VCaP (cell line): ENCODE results near the gene RSBN1.

ENCODE experiments used
- H3K27ac ChIP-seq: fragments of 450-650 bp; 2 replicates; pipeline ENCODE4 v1.5.1; 2017
- TF ChIP-seq, protein P1 (sequence below): fragments of 450-650 bp; conservative IDR thresholded peaks from 2 replicates; pipeline ENCODE4 v1.5.1; 2017; ENCODE audit warnings: mild to moderate bottlenecking, moderate library complexity

The RSBN1 gene

DNA sequence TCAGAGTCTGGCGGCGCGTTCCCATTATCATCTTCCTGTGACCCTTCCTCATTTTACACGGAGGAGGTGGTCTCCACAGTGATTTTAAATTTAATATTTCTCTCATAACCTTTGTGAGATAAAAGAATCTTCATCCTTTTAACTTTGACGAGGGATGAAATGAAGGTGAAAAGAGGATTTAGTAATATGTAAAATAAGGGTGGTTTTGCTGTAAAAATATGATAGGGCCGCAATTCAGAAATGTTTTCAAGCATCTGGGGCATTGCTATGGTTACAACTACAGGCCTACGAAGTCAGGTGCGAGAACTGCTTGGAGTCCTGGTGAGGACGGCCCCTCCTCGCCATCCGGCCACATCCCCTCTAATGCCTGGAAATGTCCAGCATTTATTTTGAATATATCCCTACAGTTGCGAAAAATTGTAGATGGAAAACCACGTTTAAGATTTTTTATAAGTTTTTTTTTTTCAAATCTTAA is 422 bp upstream of the RSBN1 start:
- peak overlapping the region; percentile 89 for H3K27ac ChIP-seq
- TF ChIP-seq, protein P1, sequence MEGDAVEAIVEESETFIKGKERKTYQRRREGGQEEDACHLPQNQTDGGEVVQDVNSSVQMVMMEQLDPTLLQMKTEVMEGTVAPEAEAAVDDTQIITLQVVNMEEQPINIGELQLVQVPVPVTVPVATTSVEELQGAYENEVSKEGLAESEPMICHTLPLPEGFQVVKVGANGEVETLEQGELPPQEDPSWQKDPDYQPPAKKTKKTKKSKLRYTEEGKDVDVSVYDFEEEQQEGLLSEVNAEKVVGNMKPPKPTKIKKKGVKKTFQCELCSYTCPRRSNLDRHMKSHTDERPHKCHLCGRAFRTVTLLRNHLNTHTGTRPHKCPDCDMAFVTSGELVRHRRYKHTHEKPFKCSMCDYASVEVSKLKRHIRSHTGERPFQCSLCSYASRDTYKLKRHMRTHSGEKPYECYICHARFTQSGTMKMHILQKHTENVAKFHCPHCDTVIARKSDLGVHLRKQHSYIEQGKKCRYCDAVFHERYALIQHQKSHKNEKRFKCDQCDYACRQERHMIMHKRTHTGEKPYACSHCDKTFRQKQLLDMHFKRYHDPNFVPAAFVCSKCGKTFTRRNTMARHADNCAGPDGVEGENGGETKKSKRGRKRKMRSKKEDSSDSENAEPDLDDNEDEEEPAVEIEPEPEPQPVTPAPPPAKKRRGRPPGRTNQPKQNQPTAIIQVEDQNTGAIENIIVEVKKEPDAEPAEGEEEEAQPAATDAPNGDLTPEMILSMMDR: no peak

DNA sequence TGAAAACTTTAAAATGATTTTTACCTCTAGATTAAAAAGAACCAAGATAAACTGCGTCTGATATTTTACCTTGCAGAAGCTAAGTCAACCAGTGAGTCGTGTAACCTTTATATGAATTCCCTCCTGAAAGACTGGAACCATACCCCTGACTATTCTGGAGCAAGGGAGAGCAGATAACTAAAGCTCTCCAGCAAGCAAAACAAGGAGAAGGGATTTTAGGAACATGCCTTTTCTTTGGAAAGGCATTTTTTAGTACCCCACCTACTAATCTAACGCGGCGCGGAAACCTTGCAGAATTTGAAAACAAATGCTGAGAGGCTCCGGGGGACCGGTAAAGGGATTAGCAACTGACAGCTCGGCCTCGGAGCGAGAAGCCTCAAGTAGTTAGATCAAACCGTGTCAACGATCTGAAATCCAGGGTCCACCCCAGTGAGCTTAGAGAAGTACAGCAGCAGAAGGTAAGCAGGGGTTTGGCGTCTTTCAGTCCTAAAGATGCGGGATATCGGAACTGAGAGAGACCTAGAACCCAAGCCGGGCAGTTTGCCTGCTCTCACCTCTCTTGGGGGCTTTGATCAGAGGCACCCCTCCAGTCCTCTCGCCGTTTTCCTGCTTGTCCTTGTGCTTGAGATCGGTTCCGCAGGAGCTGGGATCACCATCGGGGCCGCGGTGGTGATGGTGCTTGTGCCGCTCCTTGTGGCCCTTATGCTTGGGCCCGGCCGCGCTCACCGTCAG is 954 bp downstream of the RSBN1 start:
- TF ChIP-seq, protein P1: no peak
- H3K27ac ChIP-seq: peak overlapping the region; percentile 89

DNA sequence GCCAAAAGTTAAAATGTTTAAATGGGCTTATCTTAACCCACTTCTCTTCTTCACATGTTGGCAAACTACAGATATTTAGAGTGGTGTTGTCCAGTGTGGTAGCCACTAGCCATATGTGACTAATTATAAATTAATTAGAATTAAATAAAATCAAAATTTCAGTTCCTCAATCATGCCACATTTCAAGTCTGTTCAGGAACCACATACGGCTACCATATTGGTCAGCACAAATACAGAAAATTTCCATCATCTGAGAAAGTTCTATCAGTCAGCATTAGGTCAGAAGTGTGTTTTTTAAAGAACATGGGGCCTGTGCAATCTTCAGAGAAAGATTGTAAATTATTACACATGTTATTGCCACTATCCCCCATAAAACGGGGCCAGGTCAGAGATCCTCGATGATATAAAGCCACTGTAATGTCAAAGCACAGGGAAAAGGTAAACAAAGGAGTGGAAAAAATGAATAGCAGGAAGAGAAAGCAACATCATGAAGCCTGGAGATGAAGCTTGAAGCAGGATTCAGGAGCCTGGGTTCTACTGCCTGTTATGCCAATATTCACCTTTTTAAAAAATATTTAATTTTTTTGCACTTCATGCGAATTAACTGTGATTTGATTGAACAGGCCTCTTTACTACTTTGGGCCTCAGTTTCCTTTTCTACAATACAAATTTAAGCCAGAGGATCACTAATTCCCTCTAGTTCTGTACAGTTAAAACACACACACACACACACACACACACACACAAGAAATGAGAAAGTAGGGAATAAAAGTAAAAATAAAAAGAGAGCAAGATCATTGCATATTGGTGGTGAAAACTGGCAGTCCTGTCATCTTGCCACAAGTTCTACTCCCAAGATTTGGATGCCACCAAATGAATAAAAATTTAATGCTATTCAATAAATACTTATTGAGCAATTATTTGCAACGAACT is 2.3 kb downstream of the RSBN1 start:
- TF ChIP-seq, protein P1: no peak
- H3K27ac ChIP-seq: peak overlapping the region; percentile 89

DNA sequence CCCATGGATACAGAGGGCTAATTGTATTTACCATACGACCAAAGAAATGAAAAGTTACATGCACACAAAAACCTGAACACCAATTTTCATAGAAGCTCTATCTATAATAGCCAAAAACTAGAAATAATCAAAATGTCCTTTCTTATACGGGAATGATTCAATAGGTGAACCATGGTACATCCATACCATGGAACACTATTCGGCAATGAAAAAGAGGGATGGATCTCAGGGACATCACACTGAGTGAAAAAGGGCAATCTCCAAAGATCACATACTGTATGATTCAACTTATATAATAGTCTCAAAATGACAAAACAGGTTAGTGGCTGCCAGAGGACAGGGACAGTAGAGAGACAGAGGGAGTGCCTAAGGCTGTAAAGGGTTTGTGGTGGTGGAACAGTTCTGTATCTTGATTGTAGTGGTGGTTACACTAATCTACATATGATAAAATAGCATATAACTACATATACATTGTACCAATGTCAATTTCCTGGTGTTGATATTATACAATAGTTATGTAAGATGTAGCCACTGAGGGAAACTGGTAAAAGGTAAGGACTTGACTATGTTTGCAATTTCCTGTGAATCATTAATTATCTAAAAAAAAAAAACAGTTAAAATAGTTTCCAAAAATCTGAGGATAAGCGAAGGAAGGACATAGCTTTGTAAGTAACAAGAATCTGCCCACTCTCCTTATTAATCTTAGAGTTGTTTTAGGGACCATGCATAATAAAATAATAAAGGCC is 3.7 kb downstream of the RSBN1 start:
- TF ChIP-seq, protein P1: no peak
- H3K27ac ChIP-seq: peak overlapping the region; percentile 89; the same call in 1 of the 2 replicates

DNA sequence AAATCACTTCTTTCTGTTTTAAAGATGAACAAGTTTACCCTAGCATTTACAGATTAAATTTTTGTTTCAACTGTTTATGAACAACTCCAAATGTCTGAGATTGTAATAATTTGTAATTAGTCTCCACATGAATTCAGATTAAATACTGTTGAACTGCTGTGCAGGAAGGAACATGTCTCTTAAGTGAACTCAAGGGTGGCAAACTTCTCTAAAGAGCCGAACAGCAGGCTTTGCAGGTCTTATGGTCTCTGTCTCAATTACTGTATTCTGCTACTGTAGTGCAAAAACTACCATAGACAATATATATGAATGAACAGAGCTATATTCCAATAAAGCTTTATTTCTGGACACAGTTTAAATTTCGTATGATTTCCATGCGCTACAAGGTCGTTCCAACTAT is 6.6 kb downstream of the RSBN1 start:
- TF ChIP-seq, protein P1: no peak
- no peak overlapping the region for H3K27ac ChIP-seq

DNA sequence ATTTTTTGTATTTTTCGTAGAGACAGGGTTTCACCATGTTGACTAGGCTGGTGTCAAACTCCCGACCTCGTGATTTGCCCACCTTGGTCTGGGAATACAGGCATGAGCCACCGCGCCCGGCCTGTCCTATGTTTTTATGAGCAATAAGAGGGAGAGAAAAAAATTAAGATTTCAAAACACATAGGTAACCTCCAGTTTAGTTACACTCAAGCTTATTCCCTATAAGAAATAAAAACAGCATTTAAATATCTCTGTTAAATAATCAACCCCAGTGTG is 7.1 kb downstream of the RSBN1 start:
- TF ChIP-seq, protein P1: no peak
- no peak overlapping the region for H3K27ac ChIP-seq
